Measurements from ENCODE around the gene ADPRM.

Gene ADPRM

GRCh38 chr17:10716218-10716617 lies 18.8 kb downstream of the ADPRM start:
- POLR2A ChIA-PET = no interaction called here
- CTCF ChIA-PET = no interaction called here

GRCh38 chr17:10718547-10718946 lies 21.2 kb downstream of the ADPRM start:
- ChIA-PET POLR2A (no interaction called here), CTCF (interaction anchor here (1.7 to 2.6 kb wide), 2 partner anchors 18 to 72 kb away, joined by 6 to 9 read pairs; no protein-coding TSS in a partner anchor)
- no peak for TF ChIP-seq CTCF (IDR thresholded peaks at IDR 0.05; ENCODE audit: control extremely low read depth, extremely low read depth, low read depth, missing control alignments)
- DNase-seq (ENCODE audit: extremely low spot score) = no peak

More at GRCh38 chr17:10716218-10716617, 18.8 kb downstream of the ADPRM start:
- no peak for TF ChIP-seq CTCF (IDR thresholded peaks at IDR 0.05; ENCODE audit: control extremely low read depth, extremely low read depth, low read depth, missing control alignments)
- DNase-seq (ENCODE audit: extremely low spot score) = no peak

- CTCF ChIA-PET = no interaction called here
- TF ChIP-seq CTCF (IDR thresholded peaks at IDR 0.05; ENCODE audit: control extremely low read depth, extremely low read depth, low read depth, missing control alignments) = no peak
- DNase-seq (ENCODE audit: extremely low spot score) = no peak
- POLR2A ChIA-PET = no interaction called here
Measured at GRCh38 chr17:10724546-10725195, 27.3 kb downstream of the ADPRM start.

GRCh38 chr17:10725262-10725661 lies 27.9 kb downstream of the ADPRM start:
- ChIA-PET CTCF (no interaction called here), POLR2A (no interaction called here)
- DNase-seq (ENCODE audit: extremely low spot score) = no peak
- no peak for TF ChIP-seq CTCF (IDR thresholded peaks at IDR 0.05; ENCODE audit: control extremely low read depth, extremely low read depth, low read depth, missing control alignments)

- TF ChIP-seq CTCF (IDR thresholded peaks at IDR 0.05; ENCODE audit: control extremely low read depth, extremely low read depth, low read depth, missing control alignments) = no peak
- CTCF ChIA-PET = no interaction called here
- DNase-seq (ENCODE audit: extremely low spot score) = no peak
- POLR2A ChIA-PET = no interaction called here
Measured at GRCh38 chr17:10726196-10726595, 28.8 kb downstream of the ADPRM start.

GRCh38 chr17:10727192-10727591 lies 29.8 kb downstream of the ADPRM start:
- CTCF ChIA-PET = interaction anchor here (2.0 kb wide), 1 partner anchor 10 kb away, joined by 9 read pairs; no protein-coding TSS in a partner anchor
- POLR2A ChIA-PET = no interaction called here
- no peak for DNase-seq (ENCODE audit: extremely low spot score)
- no peak for TF ChIP-seq CTCF (IDR thresholded peaks at IDR 0.05; ENCODE audit: control extremely low read depth, extremely low read depth, low read depth, missing control alignments)
